ENCODE measurements around the gene SSC4D. TPM values are rescaled to one million over a fixed set of nuclear protein-coding genes. Genes with fewer than 3 reads are reported as not detected.

Gene SSC4D
- total and polyA plus RNA-seq, 9 of the 15 experiments (the other 6 are each of a cell fraction or from before 2014, with no cell fraction given): 0.06 to 1.1 (median 0.85) TPM; not detected in 1

- no peak for TF ChIP-seq XRCC4 (IDR thresholded peaks at IDR 0.05; ENCODE audit: extremely low read depth, insufficient read depth, insufficient read length)
- TF ChIP-seq ZNF644 (tag; IDR thresholded peaks at IDR 0.05; ENCODE audit: low read depth): no peak
- TF ChIP-seq, protein P1, sequence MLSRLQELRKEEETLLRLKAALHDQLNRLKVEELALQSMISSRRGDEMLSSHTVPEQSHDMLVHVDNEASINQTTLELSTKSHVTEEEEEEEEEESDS (CRISPR knock-in tag; IDR thresholded peaks at IDR 0.05): no peak
- no peak for TF ChIP-seq ZNF408 (CRISPR knock-in tag; IDR thresholded peaks at IDR 0.05; ENCODE audit: low read depth)
- no peak; the same call in 1 of the 2 replicates for TF ChIP-seq ESRRA (IDR thresholded peaks at IDR 0.05; ENCODE audit: borderline replicate concordance, low read depth)
- no peak for TF ChIP-seq ZNF586 (CRISPR knock-in tag; conservative IDR thresholded peaks at IDR 0.05)
- TF ChIP-seq ELK1 (CRISPR knock-in tag; IDR thresholded peaks at IDR 0.05): peak; percentile 38; the same call in 1 of the 2 replicates
- TF ChIP-seq FOXJ2 (tag; IDR thresholded peaks at IDR 0.05): 0 out of 2 replicates have a peak, but pooled peaks have one; percentile 30
- TF ChIP-seq SMARCB1 (IDR thresholded peaks at IDR 0.05; ENCODE audit: insufficient read length, low read depth): no peak
- TF ChIP-seq, protein P2, sequence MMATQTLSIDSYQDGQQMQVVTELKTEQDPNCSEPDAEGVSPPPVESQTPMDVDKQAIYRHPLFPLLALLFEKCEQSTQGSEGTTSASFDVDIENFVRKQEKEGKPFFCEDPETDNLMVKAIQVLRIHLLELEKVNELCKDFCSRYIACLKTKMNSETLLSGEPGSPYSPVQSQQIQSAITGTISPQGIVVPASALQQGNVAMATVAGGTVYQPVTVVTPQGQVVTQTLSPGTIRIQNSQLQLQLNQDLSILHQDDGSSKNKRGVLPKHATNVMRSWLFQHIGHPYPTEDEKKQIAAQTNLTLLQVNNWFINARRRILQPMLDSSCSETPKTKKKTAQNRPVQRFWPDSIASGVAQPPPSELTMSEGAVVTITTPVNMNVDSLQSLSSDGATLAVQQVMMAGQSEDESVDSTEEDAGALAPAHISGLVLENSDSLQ (IDR thresholded peaks at IDR 0.05): no peak
- no peak for TF ChIP-seq NELFE (IDR thresholded peaks at IDR 0.05; ENCODE audit: insufficient read depth, insufficient read length)
- TF ChIP-seq TAL1 (IDR thresholded peaks at IDR 0.05): no peak
- no peak for TF ChIP-seq FOXA3 (CRISPR knock-in tag; conservative IDR thresholded peaks at IDR 0.05 in 1 of 2, IDR thresholded peaks at IDR 0.05 in 1 of 2)
- TF ChIP-seq, protein P3, sequence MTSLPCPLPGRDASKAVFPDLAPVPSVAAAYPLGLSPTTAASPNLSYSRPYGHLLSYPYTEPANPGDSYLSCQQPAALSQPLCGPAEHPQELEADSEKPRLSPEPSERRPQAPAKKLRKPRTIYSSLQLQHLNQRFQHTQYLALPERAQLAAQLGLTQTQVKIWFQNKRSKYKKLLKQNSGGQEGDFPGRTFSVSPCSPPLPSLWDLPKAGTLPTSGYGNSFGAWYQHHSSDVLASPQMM (CRISPR knock-in tag; IDR thresholded peaks at IDR 0.05): no peak
- TF ChIP-seq PTTG1 (tag; IDR thresholded peaks at IDR 0.05; ENCODE audit: low read depth): no peak
- no peak for TF ChIP-seq PHF21A (IDR thresholded peaks at IDR 0.05; ENCODE audit: borderline replicate concordance, low read depth)
- TF ChIP-seq EWSR1 (IDR thresholded peaks at IDR 0.05; ENCODE audit: borderline replicate concordance, low read depth, partially characterized antibody): no peak
- TF ChIP-seq PURB (CRISPR knock-in tag; IDR thresholded peaks at IDR 0.05; ENCODE audit: low read depth): no peak
- TF ChIP-seq CREM (IDR thresholded peaks at IDR 0.05; ENCODE audit: low read depth): peak; percentile 68; the same call in 1 of the 2 replicates
- peak in 1 of 2 experiments; percentile 20; a peak in 1 of 3 replicates for TF ChIP-seq CBX3 (IDR thresholded peaks at IDR 0.05; ENCODE audit: borderline replicate concordance in 1 of 2, low read length in 2 of 2)
- peak; percentile 67; the same call in 1 of the 2 replicates for TF ChIP-seq ZNF766 (CRISPR knock-in tag; conservative IDR thresholded peaks at IDR 0.05)
- TF ChIP-seq BMI1 (IDR thresholded peaks at IDR 0.05; ENCODE audit: low read length): no peak
- TF ChIP-seq ZNF75A (CRISPR knock-in tag; IDR thresholded peaks at IDR 0.05): no peak
Measured at GRCh38 chr7:76393116-76394031, 16.1 kb downstream of the SSC4D start (continued).

All from K562 (cell line).